ENCODE measurements around the gene INS.

DNA sequence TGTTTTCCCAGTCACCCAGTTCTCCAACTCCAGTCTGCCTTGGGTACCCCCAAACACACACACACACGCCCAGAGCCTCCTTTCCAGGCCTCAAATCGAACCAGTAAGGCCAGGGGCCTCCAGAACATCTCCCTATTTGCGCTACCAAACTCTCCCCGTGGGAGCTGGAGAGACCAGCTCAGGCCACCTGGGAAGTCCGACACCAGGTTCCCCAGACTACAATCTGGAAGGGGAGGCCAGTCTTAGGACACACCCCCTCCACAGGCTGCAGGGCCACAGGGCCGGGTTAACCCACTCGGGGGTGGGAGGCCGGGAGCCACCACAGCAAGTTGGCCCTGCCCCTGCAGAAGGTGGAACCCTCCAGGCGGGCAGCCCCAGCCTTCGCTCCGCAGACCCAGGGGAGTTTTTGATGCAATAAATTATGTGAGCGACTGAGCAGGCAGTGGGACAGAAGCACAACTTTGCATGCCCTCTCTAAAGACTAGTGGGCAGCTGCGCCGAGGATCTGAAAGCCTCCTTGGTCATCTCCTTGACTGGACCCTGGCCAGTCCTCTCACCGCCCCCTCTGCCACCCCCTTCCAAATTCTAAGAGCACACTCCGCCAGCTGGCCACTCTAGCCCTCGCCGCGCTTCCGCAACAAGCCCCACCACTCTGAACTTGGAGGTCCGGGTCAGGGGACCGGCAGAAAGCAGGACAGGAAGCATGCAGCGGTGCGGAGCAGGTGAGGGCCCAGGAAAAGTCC, 24.6 kb downstream of the INS start:
- TF ChIP-seq CTCF (IDR thresholded peaks at IDR 0.05) (no peak), POLR2A (IDR thresholded peaks at IDR 0.05) (no peak)

Measured in esophagus squamous epithelium (tissue), 4 donors.